H9 (cell line): Measurements from ENCODE around the gene DTHD1. TPM values are rescaled to one million over a fixed set of nuclear protein-coding genes. Genes with fewer than 3 reads are reported as not detected.
A peak's percentile ranks its signal among the peaks of the same experiment; 100 is the strongest.

Experiments
- DNase-seq: peaks from one replicate; pipeline ENCODE4 v3.0.0-alpha.2; 2017
- H2AFZ ChIP-seq: one replicate; pipeline ENCODE4 v1.6.1; 2013; ENCODE audit warnings: mild to moderate bottlenecking, low read length, control low read depth, moderate library complexity
- H2AK5ac ChIP-seq: 2 replicates; pipeline ENCODE4 v1.6.1; 2013; ENCODE audit warnings: low read length, control low read depth, mixed read lengths; ENCODE audit not compliant: insufficient read length
- H2BK120ac ChIP-seq: one replicate; pipeline ENCODE4 v1.6.1; 2013; ENCODE audit warnings: low read depth, mild to moderate bottlenecking, low read length, control low read depth, inconsistent platforms; ENCODE audit not compliant: poor library complexity, severe bottlenecking
- H2BK12ac ChIP-seq: 2 replicates; pipeline ENCODE4 v1.6.1; 2013; ENCODE audit warnings: low read length, control low read depth, mixed read lengths, low read depth; ENCODE audit not compliant: insufficient read length
- H2BK15ac ChIP-seq: 2 replicates; pipeline ENCODE4 v1.6.1; 2013; ENCODE audit warnings: low read depth, low read length, control low read depth
- H2BK20ac ChIP-seq: one replicate; pipeline ENCODE4 v1.6.1; 2013; ENCODE audit warnings: low read depth, mild to moderate bottlenecking, low read length, control low read depth, inconsistent platforms; ENCODE audit not compliant: poor library complexity, severe bottlenecking
- H2BK5ac ChIP-seq: 2 replicates; pipeline ENCODE4 v1.6.1; 2013; ENCODE audit warnings: low read length, control low read depth, mixed read lengths; ENCODE audit not compliant: insufficient read length
- H3K14ac ChIP-seq: 2 replicates; pipeline ENCODE4 v1.6.1; 2013; ENCODE audit warnings: low read length, control low read depth; ENCODE audit not compliant: insufficient read depth
- H3K18ac ChIP-seq: 2 replicates; pipeline ENCODE4 v1.6.1; 2013; ENCODE audit warnings: low read depth, mild to moderate bottlenecking, mixed read lengths, low read length, control low read depth; ENCODE audit not compliant: insufficient read length
- H3K23ac ChIP-seq: 2 replicates; pipeline ENCODE4 v1.6.1; 2013; ENCODE audit warnings: low read length, control low read depth, mixed read lengths, low read depth; ENCODE audit not compliant: insufficient read length
- H3K23me2 ChIP-seq: 2 replicates; pipeline ENCODE4 v1.6.1; 2013; ENCODE audit warnings: low read depth, mild to moderate bottlenecking, mixed read lengths, low read length, control low read depth; ENCODE audit not compliant: insufficient read length, poor library complexity, severe bottlenecking
- H3K27ac ChIP-seq: 2 replicates; pipeline ENCODE4 v1.5.1; 2013; ENCODE audit warnings: low read length, control low read depth, mixed read lengths, low read depth; ENCODE audit not compliant: insufficient read length
- H3K27me3 ChIP-seq: 2 replicates; pipeline ENCODE4 v1.6.1; 2013; ENCODE audit warnings: low read length, control low read depth, inconsistent platforms; ENCODE audit not compliant: insufficient read depth
- H3K4ac ChIP-seq: 2 replicates; pipeline ENCODE4 v1.6.1; 2013; ENCODE audit warnings: low read depth, mild to moderate bottlenecking, control low read depth, inconsistent platforms, low read length, moderate library complexity
- H3K4me1 ChIP-seq: 2 replicates; pipeline ENCODE4 v1.6.1; 2013; ENCODE audit warnings: low read length, control low read depth, inconsistent platforms; ENCODE audit not compliant: insufficient read depth
- H3K4me2 ChIP-seq: 2 replicates; pipeline ENCODE4 v1.6.1; 2013; ENCODE audit warnings: low read length, control low read depth, mixed read lengths; ENCODE audit not compliant: insufficient read length, insufficient read depth
- H3K56ac ChIP-seq: 2 replicates; pipeline ENCODE4 v1.6.1; 2013; ENCODE audit warnings: low read depth, mild to moderate bottlenecking, mixed read lengths, low read length, control low read depth; ENCODE audit not compliant: insufficient read length
- H3K79me1 ChIP-seq: 2 replicates; pipeline ENCODE4 v1.6.1; 2013; ENCODE audit warnings: low read depth, mild to moderate bottlenecking, moderate library complexity, low read length, control low read depth, inconsistent platforms; ENCODE audit not compliant: insufficient read depth, poor library complexity, severe bottlenecking
- H3K79me2 ChIP-seq: 2 replicates; pipeline ENCODE4 v1.6.1; 2013; ENCODE audit warnings: low read length, control low read depth, inconsistent platforms; ENCODE audit not compliant: insufficient read depth
- H3K9ac ChIP-seq: 2 replicates; pipeline ENCODE4 v1.6.1; 2013; ENCODE audit warnings: low read length, control low read depth, mixed read lengths; ENCODE audit not compliant: insufficient read length; ENCODE audit errors: extremely low read depth
- H3K9me3 ChIP-seq: one replicate; pipeline ENCODE4 v1.6.1; 2013; ENCODE audit warnings: low read depth, low read length, inconsistent platforms; ENCODE audit not compliant: control insufficient read depth
- H3T11ph ChIP-seq: one replicate; pipeline ENCODE4 v1.6.1; 2013; ENCODE audit warnings: mild to moderate bottlenecking, low read length, control low read depth, inconsistent platforms
- H4K20me1 ChIP-seq: one replicate; pipeline ENCODE4 v1.6.1; 2013; ENCODE audit not compliant: control insufficient read depth, insufficient read length, insufficient read depth
- H4K5ac ChIP-seq: 2 replicates; pipeline ENCODE4 v1.6.1; 2013; ENCODE audit warnings: low read depth, mild to moderate bottlenecking, mixed read lengths, low read length, control low read depth; ENCODE audit not compliant: insufficient read length
- H4K8ac ChIP-seq: replicated peaks from 2 replicates; pipeline ENCODE4 v1.6.1; 2013; ENCODE audit warnings: low read length, control low read depth, mixed read lengths, low read depth; ENCODE audit not compliant: insufficient read length
- H4K91ac ChIP-seq: 2 replicates; pipeline ENCODE4 v1.6.1; 2013; ENCODE audit warnings: low read depth, mild to moderate bottlenecking, moderate library complexity, mixed read lengths, low read length, control low read depth; ENCODE audit not compliant: insufficient read length
- H3K27ac Mint-ChIP-seq, 3 experiments: 2 replicates in 2 of 3; 3 replicates in 1 of 3; pipeline ENCODE4 v1.8.0; 2020 to 2021; ENCODE audit warnings: mixed read lengths in 3 of 3, mild to moderate bottlenecking in 1 of 3, moderate library complexity in 1 of 3
- H3K27me3 Mint-ChIP-seq: 2 replicates; pipeline ENCODE4 v1.8.0; 2021; ENCODE audit warnings: low read depth, mild to moderate bottlenecking, moderate library complexity, mixed read lengths
- H3K36me3 Mint-ChIP-seq, 3 experiments: 2 replicates in 2 of 3; 3 replicates in 1 of 3; pipeline ENCODE4 v1.8.0; 2020 to 2021; ENCODE audit warnings: low read depth in 3 of 3, mixed read lengths in 3 of 3; ENCODE audit not compliant: insufficient read depth in 1 of 3
- H3K4me1 Mint-ChIP-seq, 2 experiments: 2 replicates each; pipeline ENCODE4 v1.8.0; 2020; ENCODE audit warnings: mixed read lengths in 2 of 2
- H3K4me3 Mint-ChIP-seq, 2 experiments: 2 replicates in 1 of 2; 3 replicates in 1 of 2; pipeline ENCODE4 v1.8.0; 2020 to 2021; ENCODE audit warnings: mild to moderate bottlenecking in 2 of 2, mixed read lengths in 2 of 2, moderate library complexity in 1 of 2
- H3K9me3 Mint-ChIP-seq, 2 experiments: 2 replicates in 1 of 2; 3 replicates in 1 of 2; pipeline ENCODE4 v1.8.0; 2020; ENCODE audit warnings: mild to moderate bottlenecking in 2 of 2, mixed read lengths in 2 of 2, moderate library complexity in 1 of 2
- WGBS: extraction: QIAGEN DNeasy Blood & Tissue Kit; methylation state at CpG from one replicate; pipeline ENCODE4 v1.1.7; 2013; ENCODE audit warnings: missing lambda C conversion rate, low lambda C conversion rate, mixed read lengths; ENCODE audit not compliant: insufficient read length; ENCODE audit errors: extremely low coverage; 5-methylcytosine and 5-hydroxymethylcytosine counted together
- total RNA-seq: library from RNA; stranded (reverse); gene quantifications from 2 replicates; pipeline ENCODE4 v1.2.1, GENCODE V29; 2021
- TF ChIP-seq, protein P1 (sequence below): fragments of 200-600 bp; sonication (generic); conservative IDR thresholded peaks from 3 replicates; pipeline ENCODE4 v1.8.0; 2021; ENCODE audit warnings: antibody characterized with exemption, mild to moderate bottlenecking

Gene DTHD1
- total RNA-seq, 1 experiment from 2014 or later = not detected

DNA sequence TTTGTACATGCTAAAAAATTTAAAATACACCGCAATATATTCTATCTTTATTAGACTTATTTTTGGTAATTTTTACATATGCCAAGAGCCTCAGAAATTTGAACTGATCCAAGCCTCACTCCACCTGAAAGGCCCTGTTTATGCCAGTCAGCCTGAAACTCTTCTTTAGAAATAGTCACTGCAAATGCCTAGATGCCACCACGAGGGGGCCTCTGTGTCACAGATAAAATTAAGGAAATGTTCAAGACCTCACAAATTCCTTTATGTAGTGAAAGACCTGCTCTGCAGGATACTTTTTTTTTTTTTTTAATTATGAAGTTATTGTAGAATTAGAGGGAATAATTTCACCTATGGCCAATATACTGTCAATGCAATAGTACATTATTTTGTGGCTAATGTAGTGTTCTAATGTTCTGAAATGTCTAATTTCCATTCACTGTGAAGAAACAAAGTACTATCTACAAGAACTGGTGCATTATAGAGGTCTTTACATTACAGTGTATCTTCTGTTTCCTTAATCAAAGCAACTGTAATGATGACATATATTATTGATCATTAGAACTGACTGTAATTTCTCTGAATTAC lies 69.8 kb downstream of the DTHD1 start:
- no CpG with 5 or more reads among the region's 2 CpGs for WGBS
- no peak overlapping the region for H3K27ac Mint-ChIP-seq
- H3K4me1 Mint-ChIP-seq = peaks cover 2 to 3% of the 10 kb centered on the region in 2 experiments; a peak in 2 of 4 replicates

More for the DNA sequence above, 69.8 kb downstream of the DTHD1 start:
- Histone ChIP-seq H3K9me3 (no peaks in the 10 kb centered on the region), H3K18ac (no peak overlapping the region), H2AK5ac (no peak overlapping the region), H3K4me1 (no peaks in the 10 kb centered on the region), H3T11ph (no peak overlapping the region), H3K27ac (no peak overlapping the region), H4K20me1 (no peaks in the 10 kb centered on the region), H2BK20ac (no peak overlapping the region), H3K79me2 (no peaks in the 10 kb centered on the region), H4K91ac (no peak overlapping the region), H3K4ac (no peak overlapping the region), H2BK15ac (no peak overlapping the region), H2BK12ac (no peak overlapping the region), H3K9ac (no peak overlapping the region), H3K23me2 (no peaks in the 10 kb centered on the region), H2BK120ac (no peak overlapping the region), H4K8ac (no peak overlapping the region), H3K27me3 (no peaks in the 10 kb centered on the region), H3K14ac (no peak overlapping the region), H3K79me1 (no peaks in the 10 kb centered on the region), H3K56ac (no peak overlapping the region), H2BK5ac (no peak overlapping the region), H4K5ac (no peak overlapping the region), H3K4me2 (no peak overlapping the region), H2AFZ (no peak overlapping the region), H3K23ac (no peak overlapping the region)
- DNase-seq = peak; percentile 59
- TF ChIP-seq, protein P1, sequence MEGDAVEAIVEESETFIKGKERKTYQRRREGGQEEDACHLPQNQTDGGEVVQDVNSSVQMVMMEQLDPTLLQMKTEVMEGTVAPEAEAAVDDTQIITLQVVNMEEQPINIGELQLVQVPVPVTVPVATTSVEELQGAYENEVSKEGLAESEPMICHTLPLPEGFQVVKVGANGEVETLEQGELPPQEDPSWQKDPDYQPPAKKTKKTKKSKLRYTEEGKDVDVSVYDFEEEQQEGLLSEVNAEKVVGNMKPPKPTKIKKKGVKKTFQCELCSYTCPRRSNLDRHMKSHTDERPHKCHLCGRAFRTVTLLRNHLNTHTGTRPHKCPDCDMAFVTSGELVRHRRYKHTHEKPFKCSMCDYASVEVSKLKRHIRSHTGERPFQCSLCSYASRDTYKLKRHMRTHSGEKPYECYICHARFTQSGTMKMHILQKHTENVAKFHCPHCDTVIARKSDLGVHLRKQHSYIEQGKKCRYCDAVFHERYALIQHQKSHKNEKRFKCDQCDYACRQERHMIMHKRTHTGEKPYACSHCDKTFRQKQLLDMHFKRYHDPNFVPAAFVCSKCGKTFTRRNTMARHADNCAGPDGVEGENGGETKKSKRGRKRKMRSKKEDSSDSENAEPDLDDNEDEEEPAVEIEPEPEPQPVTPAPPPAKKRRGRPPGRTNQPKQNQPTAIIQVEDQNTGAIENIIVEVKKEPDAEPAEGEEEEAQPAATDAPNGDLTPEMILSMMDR = peak; percentile 88
- no peaks in the 10 kb centered on the region for H3K36me3 Mint-ChIP-seq
- no peaks in the 10 kb centered on the region for H3K9me3 Mint-ChIP-seq
- no peaks in the 10 kb centered on the region for H3K27me3 Mint-ChIP-seq
- H3K4me3 Mint-ChIP-seq = no peak overlapping the region
